WTC11 (cell line): ENCODE results near the gene HSF5. TPM values are rescaled to one million over a fixed set of nuclear protein-coding genes. Genes with fewer than 3 reads are reported as not detected.
A peak's percentile ranks its signal among the peaks of the same experiment; 100 is the strongest.

Experiments
- ATAC-seq: fragments of 200-7000 bp; cut with Tn5 transposase; 2 replicates; pipeline ENCODE4 v1.10.0; 2021; ENCODE audit warnings: mild to moderate bottlenecking, moderate library complexity
- CTCF ChIA-PET: fragments of 300-600 bp; sonication (Branson Sonifier 250); formaldehyde crosslinking; loops from one replicate; lab custom pipeline; 2021; ENCODE audit warnings: antibody characterized with exemption; lab: Charles Lee
- POLR2A ChIA-PET: fragments of 350-600 bp; sonication (Branson Sonifier 250); formaldehyde crosslinking; loops from one replicate; lab custom pipeline; 2021; ENCODE audit warnings: antibody characterized with exemption; lab: Charles Lee
- DNase-seq: peaks from one replicate; pipeline ENCODE4 v3.0.0; 2021; ENCODE audit warnings: low spot score
- H3K27ac Mint-ChIP-seq: 2 replicates; pipeline ENCODE4 v1.8.0; 2021; ENCODE audit warnings: mixed read lengths
- H3K27me3 Mint-ChIP-seq: 2 replicates; pipeline ENCODE4 v1.8.0; 2021; ENCODE audit warnings: low read depth, mild to moderate bottlenecking, moderate library complexity, mixed read lengths
- H3K36me3 Mint-ChIP-seq: 2 replicates; pipeline ENCODE4 v1.8.0; 2021; ENCODE audit warnings: mixed read lengths
- H3K4me1 Mint-ChIP-seq: 2 replicates; pipeline ENCODE4 v1.8.0; 2022; ENCODE audit warnings: mixed read lengths
- H3K4me3 Mint-ChIP-seq: 2 replicates; pipeline ENCODE4 v1.8.0; 2021; ENCODE audit warnings: mild to moderate bottlenecking, moderate library complexity, mixed read lengths
- H3K9me3 Mint-ChIP-seq: 2 replicates; pipeline ENCODE4 v1.8.0; 2021; ENCODE audit warnings: mixed read lengths
- ARID4B ChIP-seq: sonication (generic); formaldehyde crosslinking; IDR thresholded peaks from 2 replicates; pipeline ENCODE4 v1.8.0; 2023; ENCODE audit warnings: missing genetic modification reagents, mild to moderate bottlenecking, borderline replicate concordance
- ATF1 ChIP-seq: sonication (generic); formaldehyde crosslinking; IDR thresholded peaks from 2 replicates; pipeline ENCODE4 v1.8.1; 2023; ENCODE audit warnings: mild to moderate bottlenecking, moderate library complexity, missing genetic modification reagents
- ATF2 ChIP-seq: sonication (generic); formaldehyde crosslinking; IDR thresholded peaks from 2 replicates; pipeline ENCODE4 v1.8.1; 2022; ENCODE audit warnings: low read depth, missing genetic modification reagents, borderline replicate concordance
- CREM ChIP-seq: sonication (generic); formaldehyde crosslinking; IDR thresholded peaks from 2 replicates; pipeline ENCODE4 v1.8.1; 2022; ENCODE audit warnings: mild to moderate bottlenecking, missing genetic modification reagents, moderate library complexity
- E2F5 ChIP-seq: sonication (generic); formaldehyde crosslinking; IDR thresholded peaks from 2 replicates; pipeline ENCODE4 v1.8.1; 2022; ENCODE audit warnings: mild to moderate bottlenecking, moderate library complexity, missing genetic modification reagents
- ESRRA ChIP-seq: sonication (generic); formaldehyde crosslinking; IDR thresholded peaks from 2 replicates; pipeline ENCODE4 v1.8.1; 2022; ENCODE audit warnings: mild to moderate bottlenecking, missing genetic modification reagents, borderline replicate concordance
- JAZF1 ChIP-seq: fragments of 250-450 bp; sonication (Bioruptor Pico); IDR thresholded peaks from 2 replicates; pipeline ENCODE4 v1.9.0; 2021; ENCODE audit warnings: moderate library complexity, mild to moderate bottlenecking, inconsistent platforms
- MLX ChIP-seq: sonication (generic); formaldehyde crosslinking; IDR thresholded peaks from 2 replicates; pipeline ENCODE4 v1.8.1; 2023; ENCODE audit warnings: mild to moderate bottlenecking, missing genetic modification reagents, moderate library complexity
- NFE2L1 ChIP-seq: sonication (generic); formaldehyde crosslinking; IDR thresholded peaks from 2 replicates; pipeline ENCODE4 v1.8.1; 2023; ENCODE audit warnings: missing genetic modification reagents
- NR2C2 ChIP-seq: sonication (generic); formaldehyde crosslinking; IDR thresholded peaks from 2 replicates; pipeline ENCODE4 v1.8.0; 2022; ENCODE audit warnings: mild to moderate bottlenecking, missing genetic modification reagents
- NR3C1 ChIP-seq: sonication (generic); formaldehyde crosslinking; conservative IDR thresholded peaks from 2 replicates; pipeline ENCODE4 v1.8.1; 2023; ENCODE audit warnings: low read depth, mild to moderate bottlenecking, missing genetic modification reagents
- SMAD3 ChIP-seq: sonication (generic); formaldehyde crosslinking; IDR thresholded peaks from 2 replicates; pipeline ENCODE4 v1.8.0; 2022; ENCODE audit warnings: missing genetic modification reagents, mild to moderate bottlenecking, borderline replicate concordance
- SOX15 ChIP-seq: fragments of 250-450 bp; sonication (Bioruptor Pico); IDR thresholded peaks from 2 replicates; pipeline ENCODE4 v1.9.0; 2021; ENCODE audit warnings: mild to moderate bottlenecking
- TEAD1 ChIP-seq: sonication (generic); formaldehyde crosslinking; IDR thresholded peaks from 2 replicates; pipeline ENCODE4 v1.8.0; 2022; ENCODE audit warnings: mild to moderate bottlenecking, missing genetic modification reagents
- TEAD4 ChIP-seq: sonication (generic); formaldehyde crosslinking; IDR thresholded peaks from 2 replicates; pipeline ENCODE4 v1.8.0; 2022; ENCODE audit warnings: mild to moderate bottlenecking, missing genetic modification reagents
- TP53 ChIP-seq: sonication (generic); formaldehyde crosslinking; IDR thresholded peaks from 2 replicates; pipeline ENCODE4 v1.8.1; 2023; ENCODE audit warnings: mild to moderate bottlenecking, missing genetic modification reagents
- ZNF423 ChIP-seq: fragments of 250-450 bp; sonication (Bioruptor Pico); IDR thresholded peaks from 2 replicates; pipeline ENCODE4 v2.1.2; 2022; ENCODE audit warnings: mild to moderate bottlenecking, moderate library complexity
- ZNF512 ChIP-seq: sonication (generic); formaldehyde crosslinking; IDR thresholded peaks from 2 replicates; pipeline ENCODE4 v1.8.1; 2022; ENCODE audit warnings: missing genetic modification reagents, borderline replicate concordance
- ZNF532 ChIP-seq: fragments of 250-450 bp; sonication (Bioruptor Pico); IDR thresholded peaks from 2 replicates; pipeline ENCODE4 v1.9.0; 2021; ENCODE audit warnings: mild to moderate bottlenecking, borderline replicate concordance
- ZSCAN18 ChIP-seq: fragments of 250-450 bp; sonication (Bioruptor Pico); IDR thresholded peaks from 2 replicates; pipeline ENCODE4 v2.1.2; 2022; ENCODE audit warnings: mild to moderate bottlenecking, moderate library complexity
- total RNA-seq: library from RNA; stranded (reverse); gene quantifications from 3 replicates; pipeline ENCODE4 v1.2.3, GENCODE V29; 2021

Gene HSF5
- total RNA-seq, 1 experiment from 2014 or later, result 0.09 TPM

GRCh38 chr17:58378733-58379510, 109.3 kb downstream of the HSF5 start (continued):
- no peak for TF ChIP-seq ZNF532 (CRISPR knock-in tag)
- no peak for TF ChIP-seq MLX (CRISPR knock-in tag)
- TF ChIP-seq ESRRA (CRISPR knock-in tag), result no peak
- TF ChIP-seq ATF1, result no peak
- TF ChIP-seq SOX15 (CRISPR knock-in tag), result no peak
- no peak for TF ChIP-seq JAZF1
- TF ChIP-seq CREM (CRISPR knock-in tag), result no peak

- TF ChIP-seq ARID4B (CRISPR knock-in tag) (no peak), E2F5 (CRISPR knock-in tag) (no peak), TEAD1 (no peak), SMAD3 (no peak), NFE2L1 (CRISPR knock-in tag) (no peak), ATF2 (no peak), TP53 (CRISPR knock-in tag) (no peak), ZNF512 (CRISPR knock-in tag) (no peak), NR2C2 (no peak), NR3C1 (no peak), ZSCAN18 (CRISPR knock-in tag) (no peak), ZNF423 (CRISPR knock-in tag) (no peak), TEAD4 (CRISPR knock-in tag) (no peak), CREM (CRISPR knock-in tag) (no peak), ESRRA (CRISPR knock-in tag) (no peak)
- no peak for DNase-seq
- H3K4me1 Mint-ChIP-seq, result peaks cover 42% of the 10 kb centered on the region
- H3K4me3 Mint-ChIP-seq, result no peak overlapping the region
- H3K27me3 Mint-ChIP-seq, result no peaks in the 10 kb centered on the region
- peak overlapping the region; percentile 68; the same call in 1 of the 2 replicates for H3K27ac Mint-ChIP-seq
- no peak for ATAC-seq
- no peaks in the 10 kb centered on the region for H3K9me3 Mint-ChIP-seq
- ChIA-PET CTCF (interaction anchor here (2.1 kb wide), 1 partner anchor 40 kb away, joined by 11 read pairs; the partner anchor contains the start of gene RNF43), POLR2A (no interaction called here)
- H3K36me3 Mint-ChIP-seq, result no peaks in the 10 kb centered on the region
Observed at GRCh38 chr17:58377661-58378060, 110.5 kb downstream of the HSF5 start.
